Fibroblast of lung (primary cell): ENCODE data around the gene SLC30A2. TPM values are rescaled to one million over a fixed set of nuclear protein-coding genes. Genes with fewer than 3 reads are reported as not detected.

Experiments used
- DNase-seq, 2 donors: peaks; one replicate each; pipeline versions ENCODE4 v3.0.0 to v3.0.0-alpha.2; 2010; ENCODE audit warnings: low read depth in 2 of 2
- H2AFZ ChIP-seq: 2 replicates; pipeline ENCODE4 v1.5.1; 2012; ENCODE audit warnings: low read length, control low read depth, inconsistent platforms
- H3K27ac ChIP-seq: 2 replicates; pipeline ENCODE4 v1.5.1; 2011; ENCODE audit warnings: low read length, control low read depth; ENCODE audit not compliant: insufficient read depth
- H3K27me3 ChIP-seq: 2 replicates; pipeline ENCODE4 v1.5.1; 2011; ENCODE audit warnings: mild to moderate bottlenecking, low read length; ENCODE audit not compliant: control insufficient read depth, insufficient read depth
- H3K36me3 ChIP-seq: 2 replicates; pipeline ENCODE4 v1.5.1; 2011; ENCODE audit warnings: low read length; ENCODE audit not compliant: control insufficient read depth, insufficient read depth
- H3K4me1 ChIP-seq: 2 replicates; pipeline ENCODE4 v1.5.1; 2011; ENCODE audit warnings: low read length; ENCODE audit not compliant: control insufficient read depth, insufficient read depth; ENCODE audit errors: extremely low read depth
- H3K4me2 ChIP-seq: 2 replicates; pipeline ENCODE4 v1.5.1; 2011; ENCODE audit warnings: low read length, control low read depth; ENCODE audit not compliant: insufficient read depth; ENCODE audit errors: extremely low read depth
- H3K4me3 ChIP-seq, 4 experiments: fragments of 200-600 bp in 1 of 4; sonication (generic) in 1 of 4; replicated peaks in 1 of 4; 2 replicates each; pipeline ENCODE4 v1.5.1; 2011 to 2016; ENCODE audit warnings: low read length in 4 of 4, low read depth in 3 of 4, mild to moderate bottlenecking in 3 of 4, control low read depth in 2 of 4, inconsistent platforms in 1 of 4, mixed read lengths in 1 of 4; ENCODE audit not compliant: insufficient read depth in 1 of 4; ENCODE audit errors: control extremely low read depth in 1 of 4
- H3K79me2 ChIP-seq: 2 replicates; pipeline ENCODE4 v1.5.1; 2012; ENCODE audit warnings: mild to moderate bottlenecking, low read length, inconsistent platforms; ENCODE audit not compliant: control insufficient read depth, insufficient read depth
- H3K9ac ChIP-seq: 2 replicates; pipeline ENCODE4 v1.5.1; 2011; ENCODE audit warnings: mild to moderate bottlenecking, low read length, control low read depth; ENCODE audit not compliant: insufficient read depth
- H3K9me3 ChIP-seq: 2 replicates; pipeline ENCODE4 v1.5.1; 2012; ENCODE audit warnings: low read depth, low read length; ENCODE audit not compliant: control insufficient read depth, insufficient read depth
- H4K20me1 ChIP-seq: 2 replicates; pipeline ENCODE4 v1.5.1; 2011; ENCODE audit warnings: low read length; ENCODE audit not compliant: control insufficient read depth, insufficient read depth; ENCODE audit errors: extremely low read depth
- EZH2 ChIP-seq: IDR thresholded peaks from 2 replicates; pipeline ENCODE4 v1.5.1; 2012; ENCODE audit warnings: low read length, control low read depth, mild to moderate bottlenecking; ENCODE audit errors: missing control alignments
- polyA plus RNA-seq, 2 donors: library from polyadenylated mRNA; depleted of rRNA in 1 of 2; stranded (reverse) in 1 of 2; unstranded in 1 of 2; fragments of >200 nt; gene quantifications; 2 replicates each; pipeline ENCODE4 v1.2.1, GENCODE V29; 2011 to 2012; ENCODE audit warnings: missing spikeins in 1 of 2
- total RNA-seq: library from RNA; depleted of rRNA; stranded (reverse); fragments of >200 nt; gene quantifications from 2 replicates; pipeline ENCODE4 v1.2.1, GENCODE V29; 2014
- TF ChIP-seq, protein P1 (sequence below), 2 donors: IDR thresholded peaks in 1 of 2; conservative IDR thresholded peaks in 1 of 2; 1 replicate in 1 of 2; 2 replicates in 1 of 2; pipeline ENCODE4 v1.5.1; 2011 to 2012; ENCODE audit warnings: low read length in 2 of 2, control low read depth in 1 of 2, inconsistent platforms in 1 of 2, low read depth in 1 of 2, mild to moderate bottlenecking in 1 of 2

SLC30A2 gene
- total and polyA plus RNA-seq, 2 donors (not counting 1 experiment from before 2014, with no cell fraction given) = not detected

DNA sequence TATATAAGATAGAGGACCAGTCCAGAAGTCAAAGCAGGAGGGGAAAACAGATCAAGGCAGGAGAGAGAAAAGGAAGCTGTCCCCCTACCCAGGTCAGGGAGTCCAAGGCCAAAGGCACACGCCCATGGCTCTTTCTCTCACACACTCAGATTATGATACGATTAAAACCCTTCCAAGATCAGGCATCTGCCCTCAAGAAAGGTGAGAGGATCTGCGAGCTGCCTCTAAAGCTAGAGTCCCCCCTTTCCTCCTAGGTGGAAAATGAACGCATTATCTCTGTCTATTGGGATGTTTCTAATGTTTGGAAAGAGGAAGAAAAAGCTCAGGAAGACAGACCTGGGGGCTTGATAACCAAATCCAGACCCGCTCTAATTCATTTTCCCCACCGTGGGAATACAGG lies 55.7 kb downstream of the SLC30A2 start:
- TF ChIP-seq, protein P1, sequence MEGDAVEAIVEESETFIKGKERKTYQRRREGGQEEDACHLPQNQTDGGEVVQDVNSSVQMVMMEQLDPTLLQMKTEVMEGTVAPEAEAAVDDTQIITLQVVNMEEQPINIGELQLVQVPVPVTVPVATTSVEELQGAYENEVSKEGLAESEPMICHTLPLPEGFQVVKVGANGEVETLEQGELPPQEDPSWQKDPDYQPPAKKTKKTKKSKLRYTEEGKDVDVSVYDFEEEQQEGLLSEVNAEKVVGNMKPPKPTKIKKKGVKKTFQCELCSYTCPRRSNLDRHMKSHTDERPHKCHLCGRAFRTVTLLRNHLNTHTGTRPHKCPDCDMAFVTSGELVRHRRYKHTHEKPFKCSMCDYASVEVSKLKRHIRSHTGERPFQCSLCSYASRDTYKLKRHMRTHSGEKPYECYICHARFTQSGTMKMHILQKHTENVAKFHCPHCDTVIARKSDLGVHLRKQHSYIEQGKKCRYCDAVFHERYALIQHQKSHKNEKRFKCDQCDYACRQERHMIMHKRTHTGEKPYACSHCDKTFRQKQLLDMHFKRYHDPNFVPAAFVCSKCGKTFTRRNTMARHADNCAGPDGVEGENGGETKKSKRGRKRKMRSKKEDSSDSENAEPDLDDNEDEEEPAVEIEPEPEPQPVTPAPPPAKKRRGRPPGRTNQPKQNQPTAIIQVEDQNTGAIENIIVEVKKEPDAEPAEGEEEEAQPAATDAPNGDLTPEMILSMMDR (conservative IDR thresholded peaks at IDR 0.05 in 1 of 2, IDR thresholded peaks at IDR 0.05 in 1 of 2; ENCODE audit: low read depth in 1 of 2, low read length in 2 of 2) = no peak
- no peak for TF ChIP-seq EZH2
- Histone ChIP-seq H3K27me3 (no peaks in the 10 kb centered on the region), H3K9me3 (no peaks in the 10 kb centered on the region), H3K79me2 (no peaks in the 10 kb centered on the region), H3K4me1 (no peaks in the 10 kb centered on the region), H3K27ac (no peak overlapping the region), H3K4me2 (no peak overlapping the region), H3K9ac (no peak overlapping the region), H3K4me3 (no peak overlapping the region), H4K20me1 (no peaks in the 10 kb centered on the region), H3K36me3 (no peaks in the 10 kb centered on the region), H2AFZ (no peak overlapping the region)
- DNase-seq = no peak

DNA sequence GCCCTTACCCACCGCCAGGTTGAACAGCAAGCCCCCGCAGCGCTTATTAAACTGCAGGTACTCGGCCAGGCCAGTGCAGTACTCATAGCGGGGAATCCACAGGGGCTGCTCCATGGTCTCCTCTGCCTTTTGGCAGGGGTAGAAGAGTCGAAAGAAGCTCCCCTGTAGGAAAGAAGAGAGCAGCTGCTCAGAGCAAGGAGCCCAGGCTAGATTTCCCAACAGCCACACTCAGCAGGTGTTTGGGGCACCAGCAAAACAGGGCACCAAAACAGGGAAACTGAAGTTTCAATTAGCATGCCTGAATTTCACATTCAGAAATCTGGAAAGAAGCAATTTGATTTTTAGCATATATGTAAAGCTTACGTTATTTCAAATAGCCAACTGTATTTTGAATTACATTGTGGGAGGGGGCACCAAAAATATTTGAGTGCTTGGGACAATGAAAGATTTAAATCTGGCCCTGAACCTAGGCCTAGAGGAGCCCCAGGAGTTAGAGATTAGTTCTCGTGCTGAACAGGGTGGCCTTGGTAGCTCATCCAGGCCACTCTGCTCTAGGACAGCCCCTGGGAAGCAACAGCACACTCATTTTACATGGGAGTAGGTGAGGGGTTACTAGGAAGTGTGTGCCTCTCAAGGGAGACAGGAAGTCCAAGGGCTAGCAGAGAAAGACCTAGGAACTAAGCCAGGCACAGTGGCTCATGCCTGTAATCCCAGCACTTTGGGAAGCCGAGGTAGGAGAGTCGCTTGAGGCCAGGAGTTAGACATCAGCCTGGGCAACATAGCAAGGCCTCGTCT lies 56.3 kb downstream of the SLC30A2 start:
- Histone ChIP-seq H4K20me1 (no peaks in the 10 kb centered on the region), H3K4me2 (no peak overlapping the region), H3K9me3 (no peaks in the 10 kb centered on the region), H3K4me3 (no peak overlapping the region), H3K9ac (no peak overlapping the region), H2AFZ (no peak overlapping the region), H3K4me1 (no peaks in the 10 kb centered on the region), H3K27me3 (no peaks in the 10 kb centered on the region), H3K27ac (no peak overlapping the region), H3K36me3 (no peaks in the 10 kb centered on the region), H3K79me2 (no peaks in the 10 kb centered on the region)
- TF ChIP-seq EZH2 = no peak
- TF ChIP-seq, protein P1 (conservative IDR thresholded peaks at IDR 0.05 in 1 of 2, IDR thresholded peaks at IDR 0.05 in 1 of 2; ENCODE audit: low read depth in 1 of 2, low read length in 2 of 2) = no peak
- DNase-seq = peak in 1 of 2 donors; percentile 36

DNA sequence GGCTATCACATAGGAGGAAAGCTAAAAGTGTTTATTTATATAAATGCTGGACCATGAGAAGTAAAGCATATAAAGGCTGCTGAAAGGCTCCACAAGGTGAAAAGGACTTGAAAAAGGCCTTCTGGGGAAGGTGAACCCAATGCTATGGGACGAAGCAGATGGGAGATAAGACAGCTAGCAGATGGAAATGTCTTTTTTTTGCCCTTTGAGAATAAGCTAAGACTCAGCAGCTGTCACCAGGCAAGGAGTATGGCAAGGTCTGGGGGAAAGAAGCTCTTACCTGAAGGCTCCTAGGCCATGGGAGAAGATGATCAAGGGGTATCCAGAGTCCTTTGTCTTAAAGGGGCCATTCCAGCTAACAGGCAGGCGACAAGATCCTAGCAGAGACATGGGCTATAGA lies 58.0 kb downstream of the SLC30A2 start:
- no peak overlapping the region for H2AFZ ChIP-seq
- TF ChIP-seq, protein P1 (conservative IDR thresholded peaks at IDR 0.05 in 1 of 2, IDR thresholded peaks at IDR 0.05 in 1 of 2; ENCODE audit: low read depth in 1 of 2, low read length in 2 of 2) = no peak
- no peak for TF ChIP-seq EZH2
- H3K4me2 ChIP-seq = no peak overlapping the region
- no peak overlapping the region for H3K27ac ChIP-seq
- H4K20me1 ChIP-seq = no peaks in the 10 kb centered on the region
- no peaks in the 10 kb centered on the region for H3K4me1 ChIP-seq
- H3K79me2 ChIP-seq = no peaks in the 10 kb centered on the region
- no peaks in the 10 kb centered on the region for H3K27me3 ChIP-seq
- no peak for DNase-seq
- no peak overlapping the region for H3K4me3 ChIP-seq
- no peak overlapping the region for H3K9ac ChIP-seq
- H3K36me3 ChIP-seq = no peaks in the 10 kb centered on the region
- H3K9me3 ChIP-seq = no peaks in the 10 kb centered on the region

Other genes starting within 250 kb of the SLC30A2 start
- 11.0 and 19.3 TPM in 2 replicates for gene SELENON, start 245.9 kb downstream of the SLC30A2 start, total RNA-seq
- gene SELENON, start 245.9 kb downstream of the SLC30A2 start, polyA plus RNA-seq = 67.6 and 69.5 TPM in 2 replicates
- 38.3 and 41.1 TPM in 2 replicates for gene MTFR1L, start 226.2 kb downstream of the SLC30A2 start, total RNA-seq
- 47.0 and 56.0 TPM in 2 replicates for gene MTFR1L, start 226.2 kb downstream of the SLC30A2 start, polyA plus RNA-seq
- under 0.01 and 0.33 TPM in 2 replicates for gene AUNIP, start 186.7 kb downstream of the SLC30A2 start, total RNA-seq
- gene AUNIP, start 186.7 kb downstream of the SLC30A2 start, polyA plus RNA-seq = 1.2 and 3.4 TPM in 2 replicates
- 11.6 and 15.9 TPM in 2 replicates for gene PAQR7, start 170.4 kb downstream of the SLC30A2 start, total RNA-seq
- 7.4 and 12.8 TPM in 2 replicates for gene PAQR7, start 170.4 kb downstream of the SLC30A2 start, polyA plus RNA-seq
- gene STMN1, start 139.7 kb downstream of the SLC30A2 start, total RNA-seq = 46.2 and 90.7 TPM in 2 replicates
- gene STMN1, start 139.7 kb downstream of the SLC30A2 start, polyA plus RNA-seq = 94.7 and 304 TPM in 2 replicates
- 8.2 and 11.7 TPM in 2 replicates for gene PAFAH2, start 48.1 kb downstream of the SLC30A2 start, total RNA-seq
- 8.3 and 11.3 TPM in 2 replicates for gene PAFAH2, start 48.1 kb downstream of the SLC30A2 start, polyA plus RNA-seq
- gene EXTL1, start 24.3 kb downstream of the SLC30A2 start, total RNA-seq = 0.26 and 0.33 TPM in 2 replicates
- gene EXTL1, start 24.3 kb downstream of the SLC30A2 start, polyA plus RNA-seq = 0.14 and 0.39 TPM in 2 replicates
- gene TRIM63, start 21.5 kb upstream of the SLC30A2 start, total RNA-seq = not detected in 2 replicates
- gene TRIM63, start 21.5 kb upstream of the SLC30A2 start, polyA plus RNA-seq = not detected in 2 replicates
- 4.3 and 5.1 TPM in 2 replicates for gene PDIK1L, start 65.7 kb upstream of the SLC30A2 start, total RNA-seq
- 3.0 and 3.7 TPM in 2 replicates for gene PDIK1L, start 65.7 kb upstream of the SLC30A2 start, polyA plus RNA-seq
- gene FAM110D, start 113.0 kb upstream of the SLC30A2 start, total RNA-seq = not detected in 2 replicates
- not detected in 2 replicates for gene FAM110D, start 113.0 kb upstream of the SLC30A2 start, polyA plus RNA-seq
- not detected in 2 replicates for gene C1orf232, start 122.8 kb upstream of the SLC30A2 start, total RNA-seq
- gene C1orf232, start 122.8 kb upstream of the SLC30A2 start, polyA plus RNA-seq = not detected in 2 replicates
- gene ZNF593, start 123.8 kb upstream of the SLC30A2 start, total RNA-seq = 30.7 and 38.8 TPM in 2 replicates
- 17.6 and 19.8 TPM in 2 replicates for gene ZNF593, start 123.8 kb upstream of the SLC30A2 start, polyA plus RNA-seq
- not detected in 2 replicates for gene ZNF593OS, start 125.7 kb upstream of the SLC30A2 start, total RNA-seq
- gene ZNF593OS, start 125.7 kb upstream of the SLC30A2 start, polyA plus RNA-seq = not detected in 2 replicates
- gene CNKSR1, start 131.4 kb upstream of the SLC30A2 start, total RNA-seq = not detected in 2 replicates
- 0.08 TPM in 1 of 2 replicates, not detected in the other for gene CNKSR1, start 131.4 kb upstream of the SLC30A2 start, polyA plus RNA-seq
- not detected in 2 replicates for gene CATSPER4, start 144.5 kb upstream of the SLC30A2 start, total RNA-seq
- gene CATSPER4, start 144.5 kb upstream of the SLC30A2 start, polyA plus RNA-seq = not detected in 2 replicates
- 3.9 and 6.9 TPM in 2 replicates for gene CEP85, start 188.1 kb upstream of the SLC30A2 start, total RNA-seq
- 4.7 and 8.2 TPM in 2 replicates for gene CEP85, start 188.1 kb upstream of the SLC30A2 start, polyA plus RNA-seq
- 12.8 and 39.6 TPM in 2 replicates for gene SH3BGRL3, start 234.0 kb upstream of the SLC30A2 start, total RNA-seq
- gene SH3BGRL3, start 234.0 kb upstream of the SLC30A2 start, polyA plus RNA-seq = 200 and 261 TPM in 2 replicates